Measurements from ENCODE around the gene CFAP119. TPM values are rescaled to one million over a fixed set of nuclear protein-coding genes. Genes with fewer than 3 reads are reported as not detected.

The CFAP119 gene
- total and polyA plus RNA-seq, 7 donors = 0.48 to 3.0 (median 0.69) TPM

GRCh38 chr16:30777591-30778297 lies 15.9 kb upstream of the CFAP119 start:
- H3K27ac ChIP-seq = peak overlapping the region; percentile 58
- peak; percentile 40 to 48 (median 44) for ATAC-seq
- intact Hi-C loops (cut with DNase I) = no loop called here
- H3K4me3 ChIP-seq = no peak overlapping the region
- no peak for DNase-seq
- 32 to 40% (median 39%) methylated on average over 5 to 7 of the region's 7 CpGs for WGBS, 3 donors
- no peaks in the 10 kb centered on the region for H3K27me3 ChIP-seq (ENCODE audit: insufficient read depth in 3 of 3, low read length in 2 of 3)
- TF ChIP-seq CTCF (IDR thresholded peaks at IDR 0.05) = peak; percentile 34
- peaks cover 2 to 36% of the 10 kb centered on the region in 2 donors for H3K36me3 ChIP-seq (ENCODE audit: insufficient read depth in 1 of 2, low read depth in 1 of 2)
- H3K9me3 ChIP-seq = no peaks in the 10 kb centered on the region
- H3K4me1 ChIP-seq = peaks cover 38% of the 10 kb centered on the region

GRCh38 chr16:30775392-30776188 lies 13.7 kb upstream of the CFAP119 start:
- no peaks in the 10 kb centered on the region for H3K27me3 ChIP-seq (ENCODE audit: insufficient read depth in 3 of 3, low read length in 2 of 3)
- H3K27ac ChIP-seq = peak overlapping the region; percentile 94
- WGBS, 3 donors = 0 to 1% (median 0%) methylated on average over 76 to 81 of the region's 81 CpGs
- TF ChIP-seq CTCF (IDR thresholded peaks at IDR 0.05) = no peak
- peaks cover 38% of the 10 kb centered on the region for H3K4me1 ChIP-seq
- peaks cover 0 to 40% of the 10 kb centered on the region in 2 donors for H3K36me3 ChIP-seq (ENCODE audit: insufficient read depth in 1 of 2, low read depth in 1 of 2)
- intact Hi-C loops (cut with DNase I) = no loop called here
- DNase-seq (peak; percentile 84 to 89), ATAC-seq (peak; percentile 77 to 82 (median 81))
- peak overlapping the region; percentile 95 for H3K4me3 ChIP-seq
- H3K9me3 ChIP-seq = no peaks in the 10 kb centered on the region

- peaks cover 0 to 45% of the 10 kb centered on the region in 2 donors for H3K36me3 ChIP-seq (ENCODE audit: insufficient read depth in 1 of 2, low read depth in 1 of 2)
- no peaks in the 10 kb centered on the region for H3K27me3 ChIP-seq (ENCODE audit: insufficient read depth in 3 of 3, low read length in 2 of 3)
- intact Hi-C loops (cut with DNase I) = no loop called here
- H3K9me3 ChIP-seq = no peaks in the 10 kb centered on the region
- H3K4me1 ChIP-seq = peaks cover 38% of the 10 kb centered on the region
- DNase-seq (no peak), ATAC-seq (no peak)
- peak overlapping the region; percentile 95 for H3K4me3 ChIP-seq
- 4 to 20% (median 7%) methylated on average over 6 to 15 of the region's 15 CpGs for WGBS, 3 donors
- peak overlapping the region; percentile 94 for H3K27ac ChIP-seq
- no peak for TF ChIP-seq CTCF (IDR thresholded peaks at IDR 0.05)
Observed at GRCh38 chr16:30775131-30775391, 13.2 kb upstream of the CFAP119 start.

- Histone ChIP-seq H3K4me1 (peaks cover 38% of the 10 kb centered on the region), H3K27me3 (ENCODE audit: insufficient read depth in 3 of 3, low read length in 2 of 3) (no peaks in the 10 kb centered on the region), H3K36me3 (ENCODE audit: insufficient read depth in 1 of 2, low read depth in 1 of 2) (peaks cover 1 to 50% of the 10 kb centered on the region in 2 donors), H3K9me3 (no peaks in the 10 kb centered on the region), H3K4me3 (peak overlapping the region; percentile 95), H3K27ac (peak overlapping the region; percentile 94)
- TF ChIP-seq CTCF (IDR thresholded peaks at IDR 0.05) = no peak
- DNase-seq (no peak), ATAC-seq (no peak)
- intact Hi-C loops (cut with DNase I) = no loop called here
- WGBS, 3 donors = 37 to 46% (median 39%) methylated on average over 8 of the region's 8 CpGs
Observed at GRCh38 chr16:30774367-30775130, 12.7 kb upstream of the CFAP119 start.

Data from psoas muscle (tissue), 8 donors.